GM23338 (cell line): ENCODE measurements around the gene NEK10. TPM values are rescaled to one million over a fixed set of nuclear protein-coding genes. Genes with fewer than 3 reads are reported as not detected.
"Not testable (repeated sequence)": the region's sequence is repeated elsewhere in the genome, so short reads cannot be mapped to it uniquely, and the experiment has no call there.

Source experiments
- ATAC-seq: fragments of 200-7000 bp; cut with Tn5 transposase; 3 replicates; pipeline ENCODE4 v1.9.1; 2020
- DNase-seq: peaks from one replicate; pipeline ENCODE4 v3.0.0-alpha.2; 2015; ENCODE audit warnings: low spot score
- H2AFZ ChIP-seq: fragments of 200-600 bp; sonication (generic); 2 replicates; pipeline ENCODE4 v1.8.0; 2016; ENCODE audit warnings: antibody characterized with exemption, mild to moderate bottlenecking, moderate library complexity
- H3F3A ChIP-seq: fragments of 200-600 bp; sonication (generic); replicated peaks from 2 replicates; pipeline ENCODE4 v1.8.0; 2017; ENCODE audit warnings: antibody characterized with exemption, mixed run types, low read depth
- H3K27ac ChIP-seq: fragments of 200-600 bp; sonication (generic); 2 replicates; pipeline ENCODE4 v1.6.1; 2016; ENCODE audit warnings: low read depth
- H3K27me3 ChIP-seq: fragments of 200-600 bp; sonication (generic); 2 replicates; pipeline ENCODE4 v1.8.0; 2016; ENCODE audit warnings: mild to moderate bottlenecking, mixed run types, moderate library complexity; ENCODE audit not compliant: insufficient read depth
- H3K36me3 ChIP-seq: fragments of 200-600 bp; sonication (generic); 2 replicates; pipeline ENCODE4 v1.8.0; 2016; ENCODE audit warnings: mild to moderate bottlenecking; ENCODE audit not compliant: insufficient read depth
- H3K4me1 ChIP-seq: fragments of 200-600 bp; sonication (generic); 2 replicates; pipeline ENCODE4 v1.8.0; 2016; ENCODE audit warnings: mild to moderate bottlenecking, moderate library complexity; ENCODE audit not compliant: insufficient read depth
- H3K4me2 ChIP-seq: fragments of 200-600 bp; sonication (generic); 2 replicates; pipeline ENCODE4 v1.7.1; 2017; ENCODE audit warnings: mixed run types
- H3K4me3 ChIP-seq: fragments of 200-600 bp; sonication (generic); 2 replicates; pipeline ENCODE4 v1.6.1; 2016; ENCODE audit warnings: mixed run types
- H3K79me2 ChIP-seq: fragments of 200-600 bp; sonication (generic); replicated peaks from 2 replicates; pipeline ENCODE4 v1.8.0; 2017; ENCODE audit warnings: mild to moderate bottlenecking; ENCODE audit not compliant: insufficient read depth
- H3K9me2 ChIP-seq: fragments of 200-600 bp; sonication (generic); 2 replicates; pipeline ENCODE4 v1.8.0; 2017; ENCODE audit not compliant: insufficient read depth
- H4K20me1 ChIP-seq: fragments of 200-600 bp; sonication (generic); replicated peaks from 2 replicates; pipeline ENCODE4 v1.8.0; 2017; ENCODE audit warnings: mild to moderate bottlenecking; ENCODE audit not compliant: insufficient read depth
- H3K27ac Mint-ChIP-seq: 2 replicates; pipeline ENCODE4 v1.8.0; 2020; ENCODE audit warnings: inconsistent platforms, mild to moderate bottlenecking, moderate library complexity, mixed read lengths
- H3K27me3 Mint-ChIP-seq: 3 replicates; pipeline ENCODE4 v1.8.0; 2022; ENCODE audit warnings: low read depth, mild to moderate bottlenecking, moderate library complexity, mixed read lengths, inconsistent platforms; ENCODE audit not compliant: insufficient read depth, poor library complexity
- H3K36me3 Mint-ChIP-seq: 3 replicates; pipeline ENCODE4 v1.8.0; 2021; ENCODE audit warnings: low read depth, mild to moderate bottlenecking, inconsistent platforms, moderate library complexity, mixed read lengths
- H3K4me1 Mint-ChIP-seq: 3 replicates; pipeline ENCODE4 v1.8.0; 2020; ENCODE audit warnings: mild to moderate bottlenecking, inconsistent platforms, mixed read lengths
- H3K4me3 Mint-ChIP-seq: 3 replicates; pipeline ENCODE4 v1.8.0; 2021; ENCODE audit warnings: moderate library complexity, mild to moderate bottlenecking, inconsistent platforms, mixed read lengths
- H3K9me3 Mint-ChIP-seq: 3 replicates; pipeline ENCODE4 v1.8.0; 2020; ENCODE audit warnings: moderate library complexity, mild to moderate bottlenecking, inconsistent platforms, mixed read lengths
- CTCF ChIP-seq, 2 experiments: fragments of 200-600 bp in 1 of 2; sonication (generic) in 1 of 2; conservative IDR thresholded peaks; 2 replicates each; pipeline versions ENCODE4 v1.5.1 to v1.6.1; 2016 to 2017; ENCODE audit warnings: antibody characterized with exemption in 2 of 2, low read depth in 2 of 2, mild to moderate bottlenecking in 2 of 2, moderate library complexity in 1 of 2
- EZH2 ChIP-seq: fragments of 200-600 bp; sonication (generic); IDR thresholded peaks from one replicate; pipeline ENCODE4 v1.8.0; 2017; ENCODE audit warnings: antibody characterized with exemption, mild to moderate bottlenecking, low read depth; ENCODE audit not compliant: unreplicated experiment
- EZH2phosphoT487 ChIP-seq: fragments of 200-600 bp; sonication (generic); IDR thresholded peaks from one replicate; pipeline ENCODE4 v1.8.1; 2018; ENCODE audit warnings: antibody characterized with exemption; ENCODE audit not compliant: unreplicated experiment
- JUNB ChIP-seq: IDR thresholded peaks from one replicate; pipeline ENCODE4 v1.6.1; 2016; ENCODE audit warnings: antibody characterized with exemption; ENCODE audit not compliant: unreplicated experiment
- POLR2AphosphoS5 ChIP-seq: IDR thresholded peaks from 2 replicates; pipeline ENCODE4 v1.6.1; 2016; ENCODE audit warnings: antibody characterized with exemption, low read depth
- STAT1 ChIP-seq: IDR thresholded peaks from one replicate; pipeline ENCODE4 v1.6.1; 2016; ENCODE audit warnings: antibody characterized with exemption; ENCODE audit not compliant: unreplicated experiment
- polyA plus RNA-seq: library from polyadenylated mRNA; unstranded; fragments of >200 nt; fragmentation: Nextera tagmentation; extraction: Ambion mirVana; gene quantifications from 2 replicates; pipeline ENCODE4 v1.2.1, GENCODE V29; 2016
- total RNA-seq: library from RNA; depleted of rRNA; stranded (reverse); fragments of >200 nt; shearing (Covaris generic); gene quantifications from 2 replicates; pipeline ENCODE4 v1.2.3, GENCODE V29; 2014
- TF ChIP-seq, protein P1 (sequence below): IDR thresholded peaks from one replicate; pipeline ENCODE4 v1.6.1; 2018; ENCODE audit warnings: antibody characterized with exemption; ENCODE audit not compliant: unreplicated experiment
- TF ChIP-seq, protein P2 (sequence below): fragments of 250-450 bp; sonication (Bioruptor Pico); IDR thresholded peaks from 2 replicates; pipeline ENCODE4 v1.5.0; 2020; ENCODE audit warnings: mild to moderate bottlenecking, moderate library complexity

Gene NEK10
- total and polyA plus RNA-seq, 2 experiments from 2014 or later, result 0.55 to 2.0 TPM

DNA sequence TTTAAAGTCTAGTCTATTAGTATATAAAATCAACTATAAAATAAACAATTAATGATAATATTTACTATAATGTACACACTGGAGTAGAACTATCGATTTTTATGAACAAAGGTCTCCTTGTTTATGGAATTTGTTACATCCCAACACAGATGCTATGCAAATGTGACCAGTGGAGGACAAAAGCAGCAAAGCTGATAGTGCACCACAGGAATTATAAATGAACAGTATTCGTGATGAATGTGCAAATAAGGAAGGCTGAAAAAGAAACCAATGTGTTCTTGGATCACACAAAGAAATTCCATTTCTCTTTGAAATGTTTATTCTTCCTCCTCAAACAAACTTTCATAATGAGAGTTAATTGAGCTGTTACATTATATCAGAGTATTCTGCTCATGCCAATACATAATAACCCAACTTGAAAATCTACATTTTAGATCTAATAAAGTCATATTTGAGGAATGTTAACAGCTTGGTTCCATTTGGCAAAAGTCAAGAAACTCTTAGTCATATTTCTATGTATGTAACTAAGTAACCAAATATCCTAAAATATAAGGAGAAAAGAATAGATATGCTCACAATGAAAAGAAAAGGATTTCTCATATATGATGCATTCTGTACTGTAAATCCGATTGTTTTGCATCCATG, 79.3 kb downstream of the NEK10 start (continued):
- TF ChIP-seq, protein P1, sequence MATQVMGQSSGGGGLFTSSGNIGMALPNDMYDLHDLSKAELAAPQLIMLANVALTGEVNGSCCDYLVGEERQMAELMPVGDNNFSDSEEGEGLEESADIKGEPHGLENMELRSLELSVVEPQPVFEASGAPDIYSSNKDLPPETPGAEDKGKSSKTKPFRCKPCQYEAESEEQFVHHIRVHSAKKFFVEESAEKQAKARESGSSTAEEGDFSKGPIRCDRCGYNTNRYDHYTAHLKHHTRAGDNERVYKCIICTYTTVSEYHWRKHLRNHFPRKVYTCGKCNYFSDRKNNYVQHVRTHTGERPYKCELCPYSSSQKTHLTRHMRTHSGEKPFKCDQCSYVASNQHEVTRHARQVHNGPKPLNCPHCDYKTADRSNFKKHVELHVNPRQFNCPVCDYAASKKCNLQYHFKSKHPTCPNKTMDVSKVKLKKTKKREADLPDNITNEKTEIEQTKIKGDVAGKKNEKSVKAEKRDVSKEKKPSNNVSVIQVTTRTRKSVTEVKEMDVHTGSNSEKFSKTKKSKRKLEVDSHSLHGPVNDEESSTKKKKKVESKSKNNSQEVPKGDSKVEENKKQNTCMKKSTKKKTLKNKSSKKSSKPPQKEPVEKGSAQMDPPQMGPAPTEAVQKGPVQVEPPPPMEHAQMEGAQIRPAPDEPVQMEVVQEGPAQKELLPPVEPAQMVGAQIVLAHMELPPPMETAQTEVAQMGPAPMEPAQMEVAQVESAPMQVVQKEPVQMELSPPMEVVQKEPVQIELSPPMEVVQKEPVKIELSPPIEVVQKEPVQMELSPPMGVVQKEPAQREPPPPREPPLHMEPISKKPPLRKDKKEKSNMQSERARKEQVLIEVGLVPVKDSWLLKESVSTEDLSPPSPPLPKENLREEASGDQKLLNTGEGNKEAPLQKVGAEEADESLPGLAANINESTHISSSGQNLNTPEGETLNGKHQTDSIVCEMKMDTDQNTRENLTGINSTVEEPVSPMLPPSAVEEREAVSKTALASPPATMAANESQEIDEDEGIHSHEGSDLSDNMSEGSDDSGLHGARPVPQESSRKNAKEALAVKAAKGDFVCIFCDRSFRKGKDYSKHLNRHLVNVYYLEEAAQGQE, result no peak
- TF ChIP-seq POLR2AphosphoS5, result no peak

DNA sequence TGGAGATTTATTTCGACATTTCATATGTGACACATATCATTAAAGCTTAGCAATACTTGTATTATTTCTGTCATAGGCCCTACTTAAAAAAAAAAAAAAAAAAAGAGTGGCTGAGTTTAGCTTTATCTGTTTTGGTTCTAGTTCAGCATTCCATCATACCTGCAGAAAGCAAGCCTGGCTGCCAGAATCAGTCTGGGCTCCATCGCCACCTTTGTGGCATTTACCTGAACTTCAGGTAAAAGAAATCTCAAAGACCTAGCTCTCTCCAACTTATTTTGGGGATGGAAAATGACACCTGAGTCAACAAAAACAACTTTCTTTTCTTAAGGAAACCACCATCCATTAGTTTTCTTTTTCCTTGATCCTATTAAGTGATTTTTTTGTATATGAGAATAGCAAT, 82.1 kb downstream of the NEK10 start:
- Histone ChIP-seq H3K27ac (no peak overlapping the region), H3K4me1 (no peaks in the 10 kb centered on the region), H4K20me1 (no peaks in the 10 kb centered on the region), H3F3A (no peaks in the 10 kb centered on the region), H3K27me3 (no peaks in the 10 kb centered on the region), H3K79me2 (no peaks in the 10 kb centered on the region), H3K9me2 (no peaks in the 10 kb centered on the region), H3K36me3 (no peaks in the 10 kb centered on the region), H3K4me2 (no peak overlapping the region), H2AFZ (no peak overlapping the region), H3K4me3 (no peak overlapping the region)
- H3K27ac Mint-ChIP-seq, result no peak overlapping the region
- ATAC-seq (peak; percentile 50; the same call in 2 of the 3 replicates), DNase-seq (peak; percentile 62)
- no peak overlapping the region for H3K4me3 Mint-ChIP-seq
- no peak for TF ChIP-seq EZH2phosphoT487
- no peak for TF ChIP-seq EZH2
- peak; percentile 21 to 31; a peak in 3 of 4 replicates for TF ChIP-seq CTCF (conservative IDR thresholded peaks at IDR 0.05; ENCODE audit: low read depth in 2 of 2)
- TF ChIP-seq STAT1, result no peak
- TF ChIP-seq JUNB, result no peak
- TF ChIP-seq, protein P2, sequence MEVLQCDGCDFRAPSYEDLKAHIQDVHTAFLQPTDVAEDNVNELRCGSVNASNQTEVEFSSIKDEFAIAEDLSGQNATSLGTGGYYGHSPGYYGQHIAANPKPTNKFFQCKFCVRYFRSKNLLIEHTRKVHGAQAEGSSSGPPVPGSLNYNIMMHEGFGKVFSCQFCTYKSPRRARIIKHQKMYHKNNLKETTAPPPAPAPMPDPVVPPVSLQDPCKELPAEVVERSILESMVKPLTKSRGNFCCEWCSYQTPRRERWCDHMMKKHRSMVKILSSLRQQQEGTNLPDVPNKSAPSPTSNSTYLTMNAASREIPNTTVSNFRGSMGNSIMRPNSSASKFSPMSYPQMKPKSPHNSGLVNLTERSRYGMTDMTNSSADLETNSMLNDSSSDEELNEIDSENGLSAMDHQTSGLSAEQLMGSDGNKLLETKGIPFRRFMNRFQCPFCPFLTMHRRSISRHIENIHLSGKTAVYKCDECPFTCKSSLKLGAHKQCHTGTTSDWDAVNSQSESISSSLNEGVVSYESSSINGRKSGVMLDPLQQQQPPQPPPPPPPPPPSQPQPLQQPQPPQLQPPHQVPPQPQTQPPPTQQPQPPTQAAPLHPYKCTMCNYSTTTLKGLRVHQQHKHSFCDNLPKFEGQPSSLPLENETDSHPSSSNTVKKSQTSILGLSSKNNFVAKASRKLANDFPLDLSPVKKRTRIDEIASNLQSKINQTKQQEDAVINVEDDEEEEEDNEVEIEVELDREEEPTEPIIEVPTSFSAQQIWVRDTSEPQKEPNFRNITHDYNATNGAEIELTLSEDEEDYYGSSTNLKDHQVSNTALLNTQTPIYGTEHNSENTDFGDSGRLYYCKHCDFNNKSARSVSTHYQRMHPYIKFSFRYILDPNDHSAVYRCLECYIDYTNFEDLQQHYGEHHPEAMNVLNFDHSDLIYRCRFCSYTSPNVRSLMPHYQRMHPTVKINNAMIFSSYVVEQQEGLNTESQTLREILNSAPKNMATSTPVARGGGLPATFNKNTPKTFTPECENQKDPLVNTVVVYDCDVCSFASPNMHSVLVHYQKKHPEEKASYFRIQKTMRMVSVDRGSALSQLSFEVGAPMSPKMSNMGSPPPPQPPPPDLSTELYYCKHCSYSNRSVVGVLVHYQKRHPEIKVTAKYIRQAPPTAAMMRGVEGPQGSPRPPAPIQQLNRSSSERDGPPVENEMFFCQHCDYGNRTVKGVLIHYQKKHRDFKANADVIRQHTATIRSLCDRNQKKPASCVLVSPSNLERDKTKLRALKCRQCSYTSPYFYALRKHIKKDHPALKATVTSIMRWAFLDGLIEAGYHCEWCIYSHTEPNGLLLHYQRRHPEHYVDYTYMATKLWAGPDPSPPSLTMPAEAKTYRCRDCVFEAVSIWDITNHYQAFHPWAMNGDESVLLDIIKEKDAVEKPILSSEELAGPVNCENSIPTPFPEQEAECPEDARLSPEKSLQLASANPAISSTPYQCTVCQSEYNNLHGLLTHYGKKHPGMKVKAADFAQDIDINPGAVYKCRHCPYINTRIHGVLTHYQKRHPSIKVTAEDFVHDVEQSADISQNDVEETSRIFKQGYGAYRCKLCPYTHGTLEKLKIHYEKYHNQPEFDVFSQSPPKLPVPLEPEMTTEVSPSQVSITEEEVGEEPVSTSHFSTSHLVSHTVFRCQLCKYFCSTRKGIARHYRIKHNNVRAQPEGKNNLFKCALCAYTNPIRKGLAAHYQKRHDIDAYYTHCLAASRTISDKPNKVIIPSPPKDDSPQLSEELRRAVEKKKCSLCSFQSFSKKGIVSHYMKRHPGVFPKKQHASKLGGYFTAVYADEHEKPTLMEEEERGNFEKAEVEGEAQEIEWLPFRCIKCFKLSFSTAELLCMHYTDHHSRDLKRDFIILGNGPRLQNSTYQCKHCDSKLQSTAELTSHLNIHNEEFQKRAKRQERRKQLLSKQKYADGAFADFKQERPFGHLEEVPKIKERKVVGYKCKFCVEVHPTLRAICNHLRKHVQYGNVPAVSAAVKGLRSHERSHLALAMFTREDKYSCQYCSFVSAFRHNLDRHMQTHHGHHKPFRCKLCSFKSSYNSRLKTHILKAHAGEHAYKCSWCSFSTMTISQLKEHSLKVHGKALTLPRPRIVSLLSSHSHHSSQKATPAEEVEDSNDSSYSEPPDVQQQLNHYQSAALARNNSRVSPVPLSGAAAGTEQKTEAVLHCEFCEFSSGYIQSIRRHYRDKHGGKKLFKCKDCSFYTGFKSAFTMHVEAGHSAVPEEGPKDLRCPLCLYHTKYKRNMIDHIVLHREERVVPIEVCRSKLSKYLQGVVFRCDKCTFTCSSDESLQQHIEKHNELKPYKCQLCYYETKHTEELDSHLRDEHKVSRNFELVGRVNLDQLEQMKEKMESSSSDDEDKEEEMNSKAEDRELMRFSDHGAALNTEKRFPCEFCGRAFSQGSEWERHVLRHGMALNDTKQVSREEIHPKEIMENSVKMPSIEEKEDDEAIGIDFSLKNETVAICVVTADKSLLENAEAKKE (CRISPR knock-in tag), result no peak
- no peaks in the 10 kb centered on the region for H3K36me3 Mint-ChIP-seq
- no peaks in the 10 kb centered on the region for H3K27me3 Mint-ChIP-seq
- peaks cover 9% of the 10 kb centered on the region; the same call in 1 of the 3 replicates for H3K4me1 Mint-ChIP-seq
- no peaks in the 10 kb centered on the region for H3K9me3 Mint-ChIP-seq

DNA sequence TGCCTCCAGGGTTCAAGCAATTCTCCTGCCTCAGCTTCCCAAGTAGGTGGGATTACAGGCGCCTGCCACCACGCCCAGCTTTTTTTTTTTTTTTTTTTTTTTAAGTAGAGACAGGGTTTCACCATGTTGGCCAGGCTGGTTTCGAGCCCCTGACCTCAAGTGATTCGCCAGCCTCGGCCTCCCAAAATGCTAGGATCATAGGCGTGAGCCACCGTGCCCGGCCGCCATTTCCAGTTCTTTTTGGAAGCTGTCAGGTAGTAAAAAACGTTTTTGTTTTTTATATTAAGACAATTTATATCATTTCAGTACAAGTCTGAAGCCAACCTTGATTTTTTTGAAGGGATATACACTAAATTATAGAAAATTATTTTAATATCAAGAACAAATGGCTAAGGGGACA, 82.7 kb downstream of the NEK10 start:
- H3F3A ChIP-seq, H3K27ac ChIP-seq, H3K4me2 ChIP-seq, H3K4me1 ChIP-seq, H4K20me1 ChIP-seq, H3K4me3 ChIP-seq, H3K36me3 Mint-ChIP-seq, H2AFZ ChIP-seq, H3K27ac Mint-ChIP-seq, H3K27me3 ChIP-seq, H3K36me3 ChIP-seq, DNase-seq, H3K4me1 Mint-ChIP-seq, H3K79me2 ChIP-seq, H3K9me2 ChIP-seq, H3K4me3 Mint-ChIP-seq, H3K27me3 Mint-ChIP-seq, ATAC-seq, H3K9me3 Mint-ChIP-seq: not testable (repeated sequence)
